ENCODE measurements around the gene PDE8B. TPM values are rescaled to one million over a fixed set of nuclear protein-coding genes. Genes with fewer than 3 reads are reported as not detected.

PDE8B gene
- total RNA-seq, 1 donor from 2014 or later = 4.9 TPM

DNA sequence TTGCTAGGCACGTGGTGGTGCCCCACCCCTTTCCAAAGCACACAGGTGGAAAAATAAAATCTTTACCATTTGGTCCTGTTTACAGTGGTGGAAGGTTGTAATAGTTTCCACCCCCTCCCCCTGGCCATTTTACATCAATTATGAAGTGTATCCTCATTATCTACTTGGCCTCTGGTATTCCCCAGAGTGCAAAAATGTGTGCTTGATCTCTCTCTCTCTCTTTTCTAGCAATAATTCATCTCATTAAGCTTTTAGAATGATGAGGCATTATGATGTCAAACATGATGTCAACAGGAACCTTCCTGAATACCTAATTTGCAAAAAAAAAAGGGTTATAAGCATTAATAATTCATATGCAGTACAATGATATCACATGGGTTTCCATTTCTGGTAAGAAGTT is 3.1 kb downstream of the PDE8B start:
- DNase-seq (no peak), ATAC-seq (no peak)
- no peaks in the 10 kb centered on the region for H3K9me3 ChIP-seq
- H3K4me1 ChIP-seq = peaks cover 8% of the 10 kb centered on the region
- H3K27me3 ChIP-seq = peaks cover 39% of the 10 kb centered on the region
- H3K27ac ChIP-seq = no peak overlapping the region
- TF ChIP-seq, protein P1, sequence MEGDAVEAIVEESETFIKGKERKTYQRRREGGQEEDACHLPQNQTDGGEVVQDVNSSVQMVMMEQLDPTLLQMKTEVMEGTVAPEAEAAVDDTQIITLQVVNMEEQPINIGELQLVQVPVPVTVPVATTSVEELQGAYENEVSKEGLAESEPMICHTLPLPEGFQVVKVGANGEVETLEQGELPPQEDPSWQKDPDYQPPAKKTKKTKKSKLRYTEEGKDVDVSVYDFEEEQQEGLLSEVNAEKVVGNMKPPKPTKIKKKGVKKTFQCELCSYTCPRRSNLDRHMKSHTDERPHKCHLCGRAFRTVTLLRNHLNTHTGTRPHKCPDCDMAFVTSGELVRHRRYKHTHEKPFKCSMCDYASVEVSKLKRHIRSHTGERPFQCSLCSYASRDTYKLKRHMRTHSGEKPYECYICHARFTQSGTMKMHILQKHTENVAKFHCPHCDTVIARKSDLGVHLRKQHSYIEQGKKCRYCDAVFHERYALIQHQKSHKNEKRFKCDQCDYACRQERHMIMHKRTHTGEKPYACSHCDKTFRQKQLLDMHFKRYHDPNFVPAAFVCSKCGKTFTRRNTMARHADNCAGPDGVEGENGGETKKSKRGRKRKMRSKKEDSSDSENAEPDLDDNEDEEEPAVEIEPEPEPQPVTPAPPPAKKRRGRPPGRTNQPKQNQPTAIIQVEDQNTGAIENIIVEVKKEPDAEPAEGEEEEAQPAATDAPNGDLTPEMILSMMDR (IDR thresholded peaks at IDR 0.05) = no peak
- intact Hi-C loops (cut with DNase I) = no loop called here
- H3K4me3 ChIP-seq = no peak overlapping the region
- no peaks in the 10 kb centered on the region for H3K36me3 ChIP-seq

DNA sequence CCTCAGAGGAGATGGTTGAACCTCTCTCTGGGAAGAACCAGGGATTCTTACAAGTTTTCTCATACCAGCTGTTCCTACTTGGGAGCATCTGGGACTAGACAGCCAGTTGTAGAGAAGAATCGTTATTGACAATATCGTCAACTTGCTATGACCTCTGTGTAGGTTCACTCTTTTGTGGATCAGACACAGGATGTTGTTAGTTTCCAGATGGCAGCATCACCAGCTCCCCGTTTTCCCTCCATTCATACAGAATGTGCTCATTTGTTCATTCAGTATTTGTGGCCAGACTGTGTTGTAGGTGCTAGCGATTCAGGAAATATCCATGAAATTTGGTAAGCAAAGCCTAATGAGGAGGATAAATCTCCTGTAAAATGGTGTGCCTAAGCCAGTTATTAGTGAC is 3.7 kb downstream of the PDE8B start:
- Histone ChIP-seq H3K36me3 (no peaks in the 10 kb centered on the region), H3K9me3 (no peaks in the 10 kb centered on the region), H3K4me3 (no peak overlapping the region), H3K4me1 (peaks cover 8% of the 10 kb centered on the region), H3K27me3 (peaks cover 39% of the 10 kb centered on the region), H3K27ac (no peak overlapping the region)
- ATAC-seq (no peak), DNase-seq (no peak)
- TF ChIP-seq, protein P1 (IDR thresholded peaks at IDR 0.05) = no peak
- intact Hi-C loops (cut with DNase I) = no loop called here

DNA sequence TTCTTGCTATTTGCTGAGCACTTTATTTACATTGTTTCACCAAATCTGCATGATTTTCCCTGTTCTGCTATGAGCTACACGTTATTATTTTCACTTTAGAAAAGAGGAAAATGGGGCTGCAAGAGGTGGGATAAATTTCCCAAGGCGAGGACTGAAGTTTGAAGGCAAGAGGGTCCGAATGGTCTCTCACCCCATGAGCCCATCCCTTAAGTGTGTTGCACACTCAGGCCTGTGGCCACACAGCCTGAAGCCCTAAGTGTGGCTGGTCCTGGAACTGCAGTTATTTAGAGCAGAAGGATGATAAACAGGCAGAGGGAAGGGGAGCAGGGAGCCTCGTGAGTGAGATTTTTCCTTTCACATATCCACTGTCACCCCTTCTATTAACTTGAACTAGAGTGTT is 7.8 kb downstream of the PDE8B start:
- intact Hi-C loops (cut with DNase I) = no loop called here
- no peak overlapping the region for H3K27ac ChIP-seq
- ATAC-seq = no peak
- no peaks in the 10 kb centered on the region for H3K9me3 ChIP-seq
- peaks cover 15% of the 10 kb centered on the region for H3K27me3 ChIP-seq
- TF ChIP-seq, protein P1 (IDR thresholded peaks at IDR 0.05) = no peak
- H3K4me1 ChIP-seq = no peaks in the 10 kb centered on the region
- no peak for DNase-seq
- no peaks in the 10 kb centered on the region for H3K36me3 ChIP-seq
- H3K4me3 ChIP-seq = no peak overlapping the region

DNA sequence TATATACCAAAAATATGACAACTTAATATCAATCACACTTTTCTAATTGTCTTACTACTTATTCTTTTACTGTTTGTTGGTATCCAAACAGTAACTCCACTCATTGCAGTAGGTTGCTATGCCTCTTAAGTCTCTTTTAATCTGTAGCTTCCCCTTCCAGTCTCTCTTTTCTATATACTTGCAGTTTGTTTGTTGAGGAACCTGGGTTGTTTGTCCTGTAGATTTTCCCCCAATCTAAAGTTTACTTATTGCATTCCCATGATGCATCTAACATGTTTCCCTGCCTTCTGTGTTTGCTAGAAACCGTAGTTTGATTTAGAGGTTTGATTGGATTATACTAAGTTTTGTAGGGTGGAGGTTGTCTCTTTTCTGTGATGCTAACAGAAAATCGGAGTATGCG is 10.6 kb downstream of the PDE8B start:
- Histone ChIP-seq H3K36me3 (no peaks in the 10 kb centered on the region), H3K4me3 (no peak overlapping the region), H3K27me3 (peaks cover 4% of the 10 kb centered on the region), H3K9me3 (no peaks in the 10 kb centered on the region), H3K4me1 (no peaks in the 10 kb centered on the region), H3K27ac (no peak overlapping the region)
- DNase-seq (no peak), ATAC-seq (no peak)
- intact Hi-C loops (cut with DNase I) = no loop called here
- TF ChIP-seq, protein P1 (IDR thresholded peaks at IDR 0.05) = no peak

DNA sequence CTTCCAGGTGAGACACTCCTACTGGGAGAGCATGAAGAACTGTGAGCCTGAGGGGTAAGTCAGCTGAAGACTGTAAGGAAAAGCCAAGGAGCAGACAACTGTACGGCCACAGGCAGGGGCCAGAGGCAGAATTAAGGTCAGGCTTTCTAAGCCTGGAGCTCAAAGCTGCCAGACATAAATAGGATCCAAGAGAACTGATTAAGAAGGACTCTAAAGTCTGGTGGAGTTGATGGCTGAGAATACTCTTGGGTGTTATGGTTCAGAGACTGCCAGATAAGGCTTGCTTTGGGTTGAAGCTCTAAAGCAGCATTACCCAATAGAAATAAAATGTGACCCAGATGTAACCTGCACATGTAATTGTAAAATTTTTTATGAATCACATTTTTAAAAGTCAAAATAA is 12.2 kb downstream of the PDE8B start:
- H3K4me1 ChIP-seq = no peaks in the 10 kb centered on the region
- H3K4me3 ChIP-seq = no peak overlapping the region
- TF ChIP-seq, protein P1 (IDR thresholded peaks at IDR 0.05) = no peak
- peaks cover under 1% of the 10 kb centered on the region for H3K27me3 ChIP-seq
- H3K36me3 ChIP-seq = no peaks in the 10 kb centered on the region
- H3K9me3 ChIP-seq = no peaks in the 10 kb centered on the region
- DNase-seq (no peak), ATAC-seq (no peak)
- intact Hi-C loops (cut with DNase I) = no loop called here
- no peak overlapping the region for H3K27ac ChIP-seq

DNA sequence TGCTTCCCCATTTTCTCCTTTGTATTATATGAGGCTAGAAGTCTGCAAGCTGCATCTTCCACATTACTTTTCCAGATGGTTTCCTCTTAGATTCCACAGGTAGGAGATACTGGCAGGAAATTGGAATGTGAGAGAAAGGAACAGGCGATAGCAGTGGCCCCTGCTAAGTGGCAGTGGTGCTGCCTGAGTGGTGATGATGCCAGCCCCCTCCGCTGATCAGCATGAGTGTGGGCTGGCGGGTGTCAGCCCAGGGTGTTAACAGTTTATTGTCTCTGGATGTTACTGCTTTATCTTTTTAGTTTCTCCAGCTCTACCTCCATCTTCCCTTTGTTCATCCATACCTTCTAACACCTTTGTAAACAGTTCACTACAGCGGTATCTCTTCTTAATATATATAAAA is 13.2 kb downstream of the PDE8B start:
- no peak overlapping the region for H3K27ac ChIP-seq
- ATAC-seq = no peak
- TF ChIP-seq, protein P1 (IDR thresholded peaks at IDR 0.05) = no peak
- no peak for DNase-seq
- intact Hi-C loops (cut with DNase I) = no loop called here
- H3K4me1 ChIP-seq = no peaks in the 10 kb centered on the region
- no peaks in the 10 kb centered on the region for H3K36me3 ChIP-seq
- H3K4me3 ChIP-seq = no peak overlapping the region
- H3K9me3 ChIP-seq = no peaks in the 10 kb centered on the region
- no peaks in the 10 kb centered on the region for H3K27me3 ChIP-seq
